Measurements from ENCODE around the gene DNAJC28. TPM values are rescaled to one million over a fixed set of nuclear protein-coding genes. Genes with fewer than 3 reads are reported as not detected.

DNAJC28 gene
- total and polyA plus RNA-seq, 12 donors = 2.2 to 10.1 (median 6.6) TPM

- peaks cover 0 to 3% (median 0%) of the 10 kb centered on the region in 9 donors for H3K36me3 ChIP-seq
- H3K27me3 ChIP-seq = no peaks in the 10 kb centered on the region
- no peak overlapping the region for H3K4me3 ChIP-seq
- H3K9me3 ChIP-seq = no peaks in the 10 kb centered on the region
- 83 to 95% methylated on average over 3 of the region's 3 CpGs for WGBS, 2 donors
- no peak for ATAC-seq
- no peak for TF ChIP-seq CTCF (IDR thresholded peaks at IDR 0.05)
- H3K4me1 ChIP-seq = peaks cover 0 to 15% (median 10%) of the 10 kb centered on the region in 9 donors
- intact Hi-C loops (cut with DNase I) = no loop called here
- H3K27ac ChIP-seq = no peak overlapping the region
- DNase-seq = no peak
These were observed 2.2 kb upstream of the DNAJC28 start for GRCh38 chr21:33493756-33494155.

GRCh38 chr21:33492571-33492970, 1.1 kb upstream of the DNAJC28 start:
- peaks cover 0 to 15% (median 10%) of the 10 kb centered on the region in 9 donors for H3K4me1 ChIP-seq
- no peaks in the 10 kb centered on the region for H3K27me3 ChIP-seq
- H3K27ac ChIP-seq = peak overlapping the region in 4 of 10 donors; percentile 87 to 92 (median 90)
- no peak for TF ChIP-seq CTCF (IDR thresholded peaks at IDR 0.05)
- peaks cover 0 to 9% (median 0%) of the 10 kb centered on the region in 9 donors for H3K36me3 ChIP-seq
- peak overlapping the region in 1 of 10 donors; percentile 77 for H3K4me3 ChIP-seq
- no peak for DNase-seq
- intact Hi-C loops (cut with DNase I) = no loop called here
- ATAC-seq = no peak
- WGBS, 2 donors = 71 to 88% methylated on average over 2 of the region's 2 CpGs
- H3K9me3 ChIP-seq = no peaks in the 10 kb centered on the region

GRCh38 chr21:33490991-33491372, 534 bp downstream of the DNAJC28 start:
- peak overlapping the region; percentile 11 to 92 (median 87) for H3K27ac ChIP-seq
- peak in 2 of 8 donors; percentile 2 to 11 for ATAC-seq

GRCh38 chr21:33488936-33489335, 2.6 kb downstream of the DNAJC28 start:
- Histone ChIP-seq H3K9me3 (no peaks in the 10 kb centered on the region), H3K36me3 (peaks cover 0 to 9% (median 0%) of the 10 kb centered on the region in 9 donors), H3K27me3 (no peaks in the 10 kb centered on the region), H3K27ac (no peak overlapping the region), H3K4me1 (peaks cover 0 to 15% (median 10%) of the 10 kb centered on the region in 9 donors), H3K4me3 (no peak overlapping the region)
- ATAC-seq (no peak), DNase-seq (no peak)
- no peak for TF ChIP-seq CTCF (IDR thresholded peaks at IDR 0.05)
- 91 to 96% methylated on average over 4 of the region's 4 CpGs for WGBS, 2 donors
- intact Hi-C loops (cut with DNase I) = no loop called here

More at GRCh38 chr21:33490991-33491372, 534 bp downstream of the DNAJC28 start:
- peak overlapping the region; percentile 54 to 87 (median 76) for H3K4me3 ChIP-seq
- DNase-seq = no peak
- H3K9me3 ChIP-seq = no peaks in the 10 kb centered on the region
- H3K27me3 ChIP-seq = no peaks in the 10 kb centered on the region
- no peak for TF ChIP-seq CTCF (IDR thresholded peaks at IDR 0.05)
- 15 to 16% methylated on average over 12 of the region's 12 CpGs for WGBS, 2 donors
- H3K36me3 ChIP-seq = peaks cover 0 to 9% (median 0%) of the 10 kb centered on the region in 9 donors
- H3K4me1 ChIP-seq = peaks cover 0 to 15% (median 10%) of the 10 kb centered on the region in 9 donors
- intact Hi-C loops (cut with DNase I) = no loop called here

Measured in heart right ventricle (tissue), 16 donors.